ENCODE results near the gene EDIL3.

DNA sequence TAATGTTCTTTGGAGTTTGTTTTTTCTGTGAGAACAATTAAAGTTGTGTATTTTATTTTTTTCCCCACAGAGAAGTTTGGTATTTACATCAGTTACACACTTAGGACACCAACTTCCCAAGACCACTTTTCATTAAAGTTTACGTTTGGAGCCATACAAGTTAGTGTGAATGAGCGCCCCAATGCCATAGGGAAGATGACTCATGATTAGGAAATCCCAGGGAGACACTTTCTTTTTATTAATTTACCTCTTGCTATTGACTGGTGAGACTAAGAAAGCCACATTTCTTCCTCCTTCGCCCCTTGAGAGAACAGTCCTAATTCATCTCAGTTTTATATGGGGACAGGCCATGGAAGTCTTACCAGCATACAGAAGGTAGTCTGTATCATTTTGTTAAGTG, 57.1 kb downstream of the EDIL3 start:
- TF ChIP-seq EZH2 (IDR thresholded peaks at IDR 0.05; ENCODE audit: low read length, missing control alignments): no peak
- TF ChIP-seq, protein P1, sequence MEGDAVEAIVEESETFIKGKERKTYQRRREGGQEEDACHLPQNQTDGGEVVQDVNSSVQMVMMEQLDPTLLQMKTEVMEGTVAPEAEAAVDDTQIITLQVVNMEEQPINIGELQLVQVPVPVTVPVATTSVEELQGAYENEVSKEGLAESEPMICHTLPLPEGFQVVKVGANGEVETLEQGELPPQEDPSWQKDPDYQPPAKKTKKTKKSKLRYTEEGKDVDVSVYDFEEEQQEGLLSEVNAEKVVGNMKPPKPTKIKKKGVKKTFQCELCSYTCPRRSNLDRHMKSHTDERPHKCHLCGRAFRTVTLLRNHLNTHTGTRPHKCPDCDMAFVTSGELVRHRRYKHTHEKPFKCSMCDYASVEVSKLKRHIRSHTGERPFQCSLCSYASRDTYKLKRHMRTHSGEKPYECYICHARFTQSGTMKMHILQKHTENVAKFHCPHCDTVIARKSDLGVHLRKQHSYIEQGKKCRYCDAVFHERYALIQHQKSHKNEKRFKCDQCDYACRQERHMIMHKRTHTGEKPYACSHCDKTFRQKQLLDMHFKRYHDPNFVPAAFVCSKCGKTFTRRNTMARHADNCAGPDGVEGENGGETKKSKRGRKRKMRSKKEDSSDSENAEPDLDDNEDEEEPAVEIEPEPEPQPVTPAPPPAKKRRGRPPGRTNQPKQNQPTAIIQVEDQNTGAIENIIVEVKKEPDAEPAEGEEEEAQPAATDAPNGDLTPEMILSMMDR (conservative IDR thresholded peaks at IDR 0.05 in 1 of 2, IDR thresholded peaks at IDR 0.05 in 1 of 2; ENCODE audit: low read depth in 1 of 2, low read length in 2 of 2): no peak

Data from fibroblast of lung (primary cell).